ENCODE measurements around the gene SLC25A12. TPM values are rescaled to one million over a fixed set of nuclear protein-coding genes. Genes with fewer than 3 reads are reported as not detected.

SLC25A12 gene
- total RNA-seq, 1 donor from 2014 or later, result 13.9 TPM

DNA sequence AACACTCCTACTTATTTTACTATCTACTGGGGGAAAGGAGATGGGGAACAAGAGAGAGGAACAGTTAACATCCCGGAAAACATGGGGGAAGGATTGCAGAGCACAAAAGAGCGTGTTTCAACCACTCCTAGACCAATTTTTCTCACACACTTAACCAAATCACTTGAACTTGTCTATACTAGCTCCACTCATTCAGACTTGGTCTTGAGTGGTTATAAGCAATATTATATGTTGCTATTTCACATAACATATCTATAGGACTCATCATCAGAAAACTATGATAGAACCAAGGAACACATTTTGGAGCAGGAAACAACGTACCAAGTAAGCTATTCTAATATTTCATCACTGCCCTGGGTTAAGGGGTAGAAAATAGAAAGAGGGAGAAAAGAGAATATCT is 31.5 kb downstream of the SLC25A12 start:
- H3K36me3 Mint-ChIP-seq (ENCODE audit: insufficient read depth), result peaks cover 3% of the 10 kb centered on the region
- H3K4me1 Mint-ChIP-seq (ENCODE audit: low read depth), result no peaks in the 10 kb centered on the region
- H3K4me3 Mint-ChIP-seq (ENCODE audit: low read depth), result no peak overlapping the region
- no peak for DNase-seq (ENCODE audit: low spot score, unreplicated experiment)
- peaks cover 31% of the 10 kb centered on the region for H3K27me3 Mint-ChIP-seq
- no peaks in the 10 kb centered on the region for H3K9me3 Mint-ChIP-seq (ENCODE audit: low read depth)
- no peak for TF ChIP-seq CTCF (IDR thresholded peaks at IDR 0.05; ENCODE audit: unreplicated experiment)
- H3K27ac Mint-ChIP-seq, result no peak overlapping the region

DNA sequence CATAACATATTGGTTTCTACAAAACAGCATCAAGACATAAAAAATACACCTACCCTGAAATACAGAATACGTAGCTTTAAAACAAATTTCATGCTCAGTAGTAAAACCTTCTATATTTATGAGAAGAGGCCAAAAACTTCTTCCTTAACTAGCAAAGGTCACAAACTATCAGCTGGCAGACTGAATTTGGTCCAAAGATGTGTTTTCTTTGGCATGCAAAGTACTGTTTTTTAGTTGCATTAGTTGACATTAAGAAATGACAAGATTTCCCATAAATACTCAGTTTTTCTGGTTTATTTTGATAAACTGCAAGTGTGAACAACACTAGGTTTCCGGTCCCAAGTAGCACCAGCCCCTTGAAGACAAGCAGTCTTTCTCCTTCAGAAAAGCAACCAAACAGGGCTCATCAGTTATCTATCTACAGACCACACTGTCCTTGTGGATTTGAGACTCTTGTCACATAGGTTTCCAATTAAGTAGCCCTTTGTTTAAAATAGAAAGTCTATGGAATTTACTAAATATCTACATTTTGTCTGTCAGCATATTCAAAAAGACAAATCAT is 35.6 kb downstream of the SLC25A12 start:
- H3K4me3 Mint-ChIP-seq (ENCODE audit: low read depth), result no peak overlapping the region
- no peak for DNase-seq (ENCODE audit: low spot score, unreplicated experiment)
- peaks cover 51% of the 10 kb centered on the region for H3K27me3 Mint-ChIP-seq
- H3K36me3 Mint-ChIP-seq (ENCODE audit: insufficient read depth), result peaks cover 8% of the 10 kb centered on the region
- no peak for TF ChIP-seq CTCF (IDR thresholded peaks at IDR 0.05; ENCODE audit: unreplicated experiment)
- H3K9me3 Mint-ChIP-seq (ENCODE audit: low read depth), result no peaks in the 10 kb centered on the region
- peaks cover 5% of the 10 kb centered on the region for H3K4me1 Mint-ChIP-seq (ENCODE audit: low read depth)
- no peak overlapping the region for H3K27ac Mint-ChIP-seq

DNA sequence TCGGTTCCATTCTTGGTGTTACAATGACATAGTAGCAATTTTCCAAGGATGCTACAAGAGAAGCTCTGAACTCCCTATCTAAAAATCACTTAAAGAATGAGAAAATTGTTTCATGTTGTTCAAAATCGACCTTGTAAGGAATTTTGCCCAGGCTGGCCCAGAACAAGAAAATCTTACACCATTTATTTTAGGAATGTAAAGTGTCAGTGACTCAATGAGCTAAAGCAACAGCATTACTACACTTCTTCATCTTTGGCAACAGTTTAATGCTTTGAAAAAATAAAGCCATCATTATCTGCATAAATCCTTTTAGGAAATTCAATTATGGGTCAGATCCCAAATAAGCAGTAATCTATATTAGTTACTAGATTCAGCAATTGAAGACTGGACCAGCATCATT is 38.6 kb downstream of the SLC25A12 start:
- no peaks in the 10 kb centered on the region for H3K9me3 Mint-ChIP-seq (ENCODE audit: low read depth)
- peaks cover 5% of the 10 kb centered on the region for H3K4me1 Mint-ChIP-seq (ENCODE audit: low read depth)
- no peak overlapping the region for H3K4me3 Mint-ChIP-seq (ENCODE audit: low read depth)
- H3K27me3 Mint-ChIP-seq, result peaks cover 53% of the 10 kb centered on the region
- no peak for DNase-seq (ENCODE audit: low spot score, unreplicated experiment)
- H3K36me3 Mint-ChIP-seq (ENCODE audit: insufficient read depth), result peaks cover 11% of the 10 kb centered on the region
- H3K27ac Mint-ChIP-seq, result no peak overlapping the region
- TF ChIP-seq CTCF (IDR thresholded peaks at IDR 0.05; ENCODE audit: unreplicated experiment), result no peak

DNA sequence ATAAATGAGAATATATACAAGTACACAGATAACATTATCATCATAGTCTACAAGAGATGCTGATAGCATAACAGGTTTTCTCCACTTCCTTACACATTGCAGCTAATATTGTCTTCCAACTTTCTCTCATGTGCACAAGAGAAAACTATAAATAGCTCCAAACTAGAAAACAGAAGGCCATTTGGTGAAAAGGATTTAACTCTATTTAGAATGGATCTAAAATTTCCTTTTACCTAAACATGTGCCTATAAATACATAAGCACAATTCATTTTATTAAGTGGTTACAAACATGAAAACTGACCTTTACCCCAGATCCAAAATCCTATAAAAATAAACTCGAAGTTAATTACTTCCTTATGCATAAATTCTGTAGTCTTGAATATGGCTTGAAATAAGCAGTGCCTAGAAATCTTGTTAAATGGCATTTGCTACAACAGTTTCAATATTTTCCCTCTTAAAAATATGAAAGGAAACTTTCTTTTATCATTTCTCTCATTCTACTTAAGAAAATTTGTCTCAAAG is 41.6 kb downstream of the SLC25A12 start:
- Mint-ChIP-seq H3K36me3 (ENCODE audit: insufficient read depth) (peaks cover 11% of the 10 kb centered on the region), H3K4me1 (ENCODE audit: low read depth) (peaks cover 5% of the 10 kb centered on the region), H3K27ac (no peak overlapping the region), H3K4me3 (ENCODE audit: low read depth) (no peak overlapping the region), H3K9me3 (ENCODE audit: low read depth) (no peaks in the 10 kb centered on the region), H3K27me3 (peaks cover 44% of the 10 kb centered on the region)
- no peak for DNase-seq (ENCODE audit: low spot score, unreplicated experiment)
- TF ChIP-seq CTCF (IDR thresholded peaks at IDR 0.05; ENCODE audit: unreplicated experiment), result no peak

DNA sequence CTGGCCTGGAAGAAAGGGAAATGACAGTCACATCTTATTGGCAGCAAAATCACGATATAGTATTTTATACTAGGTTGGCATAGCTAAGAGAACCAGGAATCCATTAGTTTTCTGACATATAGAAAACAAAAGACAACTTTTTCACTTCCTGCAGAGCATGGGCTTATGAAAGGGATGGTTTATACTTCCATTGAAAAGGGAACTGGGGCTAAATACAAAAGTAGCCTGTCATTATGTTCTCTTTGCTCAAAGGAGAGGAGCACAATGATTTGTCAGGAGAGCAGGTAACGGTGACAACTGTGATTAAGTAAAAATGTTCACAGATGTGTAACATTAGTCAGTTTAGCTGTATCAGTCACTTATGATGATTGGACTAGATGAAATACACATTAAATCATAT is 46.4 kb downstream of the SLC25A12 start:
- H3K9me3 Mint-ChIP-seq (ENCODE audit: low read depth), result no peaks in the 10 kb centered on the region
- H3K27me3 Mint-ChIP-seq, result peaks cover 19% of the 10 kb centered on the region
- TF ChIP-seq CTCF (IDR thresholded peaks at IDR 0.05; ENCODE audit: unreplicated experiment), result no peak
- H3K27ac Mint-ChIP-seq, result no peak overlapping the region
- peaks cover 3% of the 10 kb centered on the region for H3K36me3 Mint-ChIP-seq (ENCODE audit: insufficient read depth)
- no peak overlapping the region for H3K4me3 Mint-ChIP-seq (ENCODE audit: low read depth)
- DNase-seq (ENCODE audit: low spot score, unreplicated experiment), result no peak
- no peaks in the 10 kb centered on the region for H3K4me1 Mint-ChIP-seq (ENCODE audit: low read depth)

All from progenitor cell of endocrine pancreas (in vitro differentiated cells).